DMS114 treated with DMSO at 0.1 percent for 48 hours (cell line): Measurements from ENCODE around the gene KRR1.
"Not testable (repeated sequence)": the region's sequence is repeated elsewhere in the genome, so short reads cannot be mapped to it uniquely, and the experiment has no call there.

ENCODE experiments used
- DNase-seq: peaks from one replicate; lab custom pipeline; 2025; ENCODE audit not compliant: unreplicated experiment; lab: John Stamatoyannopoulos, UW

The KRR1 gene

GRCh38 chr12:75479963-75480461, 31.4 kb downstream of the KRR1 start:
- DNase-seq = no peak

- no peak for DNase-seq
Measured at GRCh38 chr12:75478116-75478794, 33.2 kb downstream of the KRR1 start.

- no peak for DNase-seq
Measured at GRCh38 chr12:75477137-75477536, 34.3 kb downstream of the KRR1 start.

GRCh38 chr12:75476071-75476470, 35.3 kb downstream of the KRR1 start:
- DNase-seq = no peak

- DNase-seq = no peak
Measured at GRCh38 chr12:75474116-75474515, 37.3 kb downstream of the KRR1 start.

- no peak for DNase-seq
Measured at GRCh38 chr12:75471902-75472890, 39.2 kb downstream of the KRR1 start.

- no peak for DNase-seq
Measured at GRCh38 chr12:75460204-75460603, 51.2 kb downstream of the KRR1 start.

GRCh38 chr12:75459755-75460154, 51.7 kb downstream of the KRR1 start:
- no peak for DNase-seq

GRCh38 chr12:75457866-75458265, 53.5 kb downstream of the KRR1 start:
- not testable (repeated sequence) for DNase-seq

GRCh38 chr12:75457191-75457590, 54.2 kb downstream of the KRR1 start:
- DNase-seq = no peak

- DNase-seq = no peak
Measured at GRCh38 chr12:75455839-75456238, 55.6 kb downstream of the KRR1 start.

- DNase-seq = no peak
Measured at GRCh38 chr12:75452675-75453330, 58.6 kb downstream of the KRR1 start.

GRCh38 chr12:75447691-75448393, 63.6 kb downstream of the KRR1 start:
- no peak for DNase-seq

- DNase-seq = no peak
Measured at GRCh38 chr12:75446857-75447256, 64.6 kb downstream of the KRR1 start.

- DNase-seq = not testable (repeated sequence)
Measured at GRCh38 chr12:75445137-75445507, 66.3 kb downstream of the KRR1 start.

- no peak for DNase-seq
Measured at GRCh38 chr12:75444429-75445136, 66.8 kb downstream of the KRR1 start.

GRCh38 chr12:75443709-75444108, 67.7 kb downstream of the KRR1 start:
- no peak for DNase-seq

GRCh38 chr12:75442454-75442853, 69.0 kb downstream of the KRR1 start:
- not testable (repeated sequence) for DNase-seq

- DNase-seq = not testable (repeated sequence)
Measured at GRCh38 chr12:75441687-75442449, 69.5 kb downstream of the KRR1 start.
